T-helper 2 cell treated with Interferon-gamma antibody and Interleukin-4, amounts not matched to agents 100 ng/mL and 5 ng/mL, for 36 hours (primary cell): ENCODE data around the gene TNS1. TPM values are rescaled to one million over a fixed set of nuclear protein-coding genes. Genes with fewer than 3 reads are reported as not detected.

ENCODE experiments used
- intact Hi-C: fragments of 100-400 bp; cut with micrococcal nuclease; formaldehyde crosslinking; loops from one replicate; pipeline ENCODE4 v1.15.1; 2023
- total RNA-seq: library from RNA; stranded (reverse); gene quantifications from 2 replicates; pipeline ENCODE4 v1.2.3, GENCODE V29; 2022

The TNS1 gene
- total RNA-seq, 1 donor from 2014 or later: 0.18 TPM

DNA sequence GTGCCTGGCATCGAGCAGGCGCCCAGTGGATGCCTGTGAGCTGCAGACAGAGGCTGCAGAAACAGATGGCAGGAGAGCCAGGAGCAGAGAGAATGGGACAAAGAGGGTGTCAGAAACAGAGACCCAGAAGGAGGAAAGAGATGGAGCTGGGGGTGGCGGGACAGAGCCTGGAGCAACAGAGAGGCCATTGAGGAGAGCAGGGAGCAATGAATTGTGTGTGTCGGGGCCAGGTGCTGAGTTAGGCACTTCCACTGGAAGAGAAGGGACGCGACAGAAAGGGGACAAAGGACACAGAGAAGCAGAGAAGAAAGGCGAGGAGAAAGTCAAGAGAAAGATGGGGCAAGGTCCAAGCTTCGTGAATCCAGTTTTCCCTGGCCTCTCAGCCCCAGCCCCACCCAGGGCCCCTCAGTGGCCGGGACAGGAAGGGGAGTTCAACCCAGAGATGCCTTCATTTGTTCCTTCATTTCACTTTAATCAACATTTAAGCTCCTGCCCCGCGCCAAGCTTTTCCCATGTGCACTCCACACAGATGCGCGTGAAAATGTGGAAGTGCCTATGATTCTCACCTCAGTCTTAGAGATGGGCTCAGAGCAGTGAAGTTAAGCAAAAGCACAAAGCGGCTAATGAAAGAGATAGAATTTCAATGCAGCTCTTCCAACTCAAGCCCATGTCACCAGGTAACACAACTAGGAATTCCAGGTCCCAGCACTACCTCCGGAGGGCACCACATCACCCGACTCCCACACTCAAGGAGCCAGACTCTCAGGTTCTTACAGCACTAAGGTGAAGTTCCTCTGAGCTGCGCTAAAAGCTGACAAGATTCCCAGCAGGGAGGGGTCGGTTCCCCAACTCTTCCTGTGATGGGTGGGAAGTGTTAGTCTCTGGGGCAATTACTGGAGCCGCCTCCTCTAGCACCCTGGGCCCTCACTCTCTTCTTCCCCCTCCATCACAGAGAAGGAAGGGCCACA, 55.1 kb downstream of the TNS1 start:
- intact Hi-C loops: no loop called here

DNA sequence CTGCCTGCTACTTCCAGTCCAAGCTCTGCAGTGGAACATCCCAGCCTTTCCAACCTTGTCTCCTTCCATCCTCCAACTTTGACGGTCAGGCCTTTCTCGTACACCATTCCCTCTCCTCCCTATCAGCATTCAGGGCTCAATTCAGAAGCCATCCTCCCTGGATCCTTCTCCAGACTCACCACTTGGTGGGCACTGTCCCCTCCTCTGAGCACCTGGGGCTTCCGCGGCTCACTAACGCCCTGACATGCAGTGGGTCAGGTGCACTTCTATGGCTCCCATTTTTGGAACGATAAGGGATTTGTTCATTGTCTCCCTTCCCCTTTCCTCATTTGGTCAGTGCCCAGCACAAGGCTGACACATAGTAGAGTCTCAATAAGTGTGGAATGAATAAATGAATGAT, 56.7 kb downstream of the TNS1 start:
- intact Hi-C loops: no loop called here

DNA sequence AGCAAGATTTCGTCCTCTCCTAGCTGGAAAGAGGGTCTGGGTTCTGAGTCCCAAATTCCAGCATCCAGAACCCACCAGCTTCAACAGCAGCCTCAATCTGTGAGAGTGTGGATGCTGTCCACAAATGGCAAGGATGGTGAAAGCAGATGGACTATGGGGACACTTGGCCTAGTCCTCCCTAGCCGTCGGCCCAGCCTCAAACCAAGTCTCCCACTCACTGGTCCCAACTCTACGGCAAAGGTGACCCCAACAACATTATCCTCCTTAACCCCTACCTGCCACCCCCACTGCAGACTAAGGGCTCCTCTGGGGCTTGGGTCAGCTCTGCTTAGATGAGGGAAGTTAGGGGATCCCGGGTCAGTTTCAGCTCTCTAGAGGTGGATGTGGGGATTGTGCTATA, 57.3 kb downstream of the TNS1 start:
- intact Hi-C loops: no loop called here

DNA sequence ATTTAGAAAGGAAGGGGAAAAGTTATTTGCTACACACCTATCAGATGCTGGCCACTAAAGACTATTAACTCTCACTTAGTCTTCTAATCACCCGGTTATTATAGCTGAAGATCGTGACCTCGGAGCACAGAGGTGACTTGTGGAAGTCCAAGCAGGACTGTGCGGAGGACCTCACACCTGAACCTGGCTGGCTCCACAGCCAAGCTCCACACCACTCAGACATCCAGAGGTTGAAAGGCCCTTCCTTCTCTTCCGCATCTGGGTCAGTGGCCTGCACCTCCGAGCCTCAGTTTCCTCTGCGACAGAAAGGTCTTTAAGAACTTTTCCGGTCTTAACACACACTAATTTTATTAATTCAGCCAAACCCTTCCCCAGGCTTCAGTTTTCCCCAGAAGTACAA, 57.9 kb downstream of the TNS1 start:
- intact Hi-C loops: no loop called here

DNA sequence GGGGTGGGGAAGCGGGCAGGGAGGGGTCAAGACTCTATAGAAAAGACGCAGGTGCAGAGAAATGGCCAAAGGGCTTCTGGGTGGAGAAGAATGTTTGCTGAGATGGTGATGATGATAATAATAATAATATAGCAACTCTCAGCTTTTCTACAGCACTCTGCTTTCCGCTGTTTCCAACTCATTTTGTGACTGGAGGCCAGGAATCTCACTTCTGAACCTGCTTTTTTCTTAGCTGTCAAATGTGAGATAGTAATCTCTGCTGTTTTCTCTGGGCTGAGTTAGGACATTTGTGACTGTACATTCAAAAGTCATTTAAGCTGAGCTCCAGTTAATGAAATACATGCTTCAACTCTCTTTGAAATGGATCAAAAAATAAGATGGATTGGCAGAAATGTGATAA, 58.4 kb downstream of the TNS1 start:
- intact Hi-C loops: no loop called here

DNA sequence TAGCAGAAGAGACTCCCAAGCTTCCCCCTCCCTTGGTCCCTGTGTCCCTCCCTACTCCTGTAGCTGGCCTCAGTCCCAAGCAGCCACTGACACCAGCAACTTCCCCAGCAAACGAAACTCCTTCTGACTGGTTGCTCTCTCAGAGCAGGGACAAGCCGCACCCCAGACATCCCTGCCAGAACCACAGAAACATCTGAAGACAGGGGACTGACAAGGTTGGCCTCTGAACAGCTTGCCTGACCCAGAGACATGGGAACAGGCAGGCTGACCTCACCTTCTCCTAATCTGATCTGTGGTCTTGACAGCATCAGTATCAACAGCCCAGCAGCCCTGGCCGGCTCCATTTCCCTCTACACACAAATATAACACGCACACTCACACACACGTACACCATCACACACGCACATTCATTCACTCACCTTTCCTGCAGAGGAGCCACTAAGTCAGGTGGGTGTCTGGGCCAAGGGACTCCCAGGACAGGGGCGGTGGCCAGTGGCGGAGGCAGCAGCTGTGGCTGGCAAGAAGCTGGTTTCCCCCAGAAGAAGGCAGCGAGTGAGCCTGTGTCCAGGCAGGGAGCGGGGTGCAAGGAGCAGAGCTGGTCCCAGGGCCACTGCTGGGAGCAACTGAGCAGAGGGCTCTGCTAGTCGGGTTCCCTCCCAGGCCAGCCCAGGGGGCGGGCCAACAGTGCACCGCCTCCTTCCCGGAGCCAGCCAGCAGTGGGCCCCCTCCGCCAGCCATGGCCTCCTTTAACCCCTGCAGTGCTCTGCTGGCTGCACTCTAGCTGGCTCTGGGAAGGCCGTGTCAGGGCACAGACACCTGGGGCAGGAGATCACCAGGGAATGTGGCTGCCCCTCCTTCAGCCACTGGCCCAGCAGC, 59.1 kb downstream of the TNS1 start:
- intact Hi-C loops: no loop called here

DNA sequence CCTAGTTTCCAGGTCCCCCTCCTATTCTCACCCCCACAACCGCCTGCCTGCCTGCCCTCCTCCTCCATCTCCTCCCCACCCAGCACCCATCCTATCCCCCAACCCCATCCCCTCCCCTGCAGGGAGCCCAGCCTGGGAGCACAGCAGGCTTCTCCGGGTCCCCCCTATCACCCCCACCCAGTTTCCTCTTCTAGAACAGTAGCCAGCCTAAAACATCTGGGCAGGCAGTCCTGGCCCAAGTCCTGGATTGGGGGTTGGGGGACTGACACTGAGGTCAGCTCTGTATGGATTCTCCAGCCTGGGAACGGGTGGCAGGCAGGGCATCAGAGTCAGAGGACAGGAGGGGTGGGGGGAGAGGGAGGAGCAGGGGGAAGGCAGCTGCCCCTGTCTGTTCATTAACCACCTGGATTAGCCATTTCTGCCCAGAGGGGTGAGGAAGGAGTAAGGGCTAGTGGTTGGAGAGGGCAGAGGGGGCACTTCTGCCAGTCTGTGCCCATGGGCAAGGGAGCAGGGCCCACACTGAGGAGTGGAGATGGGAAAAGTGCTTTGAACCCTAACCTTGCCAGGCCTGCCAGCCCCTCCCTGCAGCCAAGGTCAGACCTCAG, 60.0 kb downstream of the TNS1 start:
- intact Hi-C loops: no loop called here

DNA sequence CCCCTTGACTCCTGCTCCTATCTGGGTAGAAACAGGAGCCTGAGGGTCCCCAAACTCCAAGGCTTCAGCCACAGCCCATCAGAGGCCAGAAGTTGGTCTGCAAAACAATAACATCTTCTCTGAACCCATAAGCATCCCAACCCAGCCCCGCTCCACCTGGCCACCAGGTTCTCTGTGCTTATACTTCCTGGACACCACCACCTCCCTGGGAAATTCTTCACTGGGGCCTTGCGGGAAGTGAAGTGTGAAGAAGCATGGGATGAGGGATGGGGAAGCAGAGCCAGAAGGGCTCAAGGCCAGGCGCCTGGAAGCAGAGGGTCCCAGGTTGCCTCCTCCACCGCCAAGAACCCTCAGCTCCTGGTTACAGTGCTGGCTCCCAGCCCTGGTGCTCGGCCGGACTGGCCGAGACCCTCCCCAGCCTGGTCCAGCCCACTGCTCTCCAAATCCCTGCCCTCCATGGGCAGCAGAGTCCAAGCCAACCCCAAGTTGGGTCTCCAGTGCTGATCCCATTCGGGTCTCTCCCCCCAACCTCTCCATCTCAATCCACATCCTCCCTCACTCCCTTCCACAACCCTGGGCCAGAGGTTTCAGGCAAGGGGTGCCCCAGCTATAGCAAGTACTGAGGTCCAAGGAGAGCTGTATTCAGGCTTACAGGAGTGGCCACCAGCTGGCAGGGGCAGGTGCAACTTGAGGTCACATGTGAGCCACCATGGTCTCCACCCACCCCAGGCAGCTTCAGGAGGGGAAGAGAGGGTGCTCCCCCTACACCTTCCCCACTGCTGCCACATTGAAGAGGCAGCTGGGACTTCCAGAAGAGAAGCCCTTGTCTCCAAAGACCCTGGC, 60.7 kb downstream of the TNS1 start:
- intact Hi-C loops: no loop called here

DNA sequence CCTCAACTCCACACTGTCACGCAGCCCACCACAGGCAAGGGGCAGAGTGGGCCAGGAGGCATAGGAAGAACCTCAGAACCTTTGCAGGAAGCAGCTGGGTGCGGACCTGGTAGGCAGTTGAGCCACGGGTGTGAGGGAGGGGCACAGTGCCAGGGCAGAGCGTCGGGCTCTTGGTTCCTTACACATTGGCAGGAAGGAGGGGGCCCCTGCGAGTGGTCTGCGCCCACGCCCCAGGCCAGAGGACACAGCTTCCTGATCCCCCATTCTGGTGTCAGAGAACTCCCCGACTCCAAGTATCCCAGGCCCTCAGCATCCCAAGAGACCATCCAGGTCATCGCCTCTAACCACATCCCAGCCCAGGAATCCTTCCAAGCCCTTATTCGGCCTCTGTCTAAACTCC, 61.5 kb downstream of the TNS1 start:
- intact Hi-C loops: no loop called here

DNA sequence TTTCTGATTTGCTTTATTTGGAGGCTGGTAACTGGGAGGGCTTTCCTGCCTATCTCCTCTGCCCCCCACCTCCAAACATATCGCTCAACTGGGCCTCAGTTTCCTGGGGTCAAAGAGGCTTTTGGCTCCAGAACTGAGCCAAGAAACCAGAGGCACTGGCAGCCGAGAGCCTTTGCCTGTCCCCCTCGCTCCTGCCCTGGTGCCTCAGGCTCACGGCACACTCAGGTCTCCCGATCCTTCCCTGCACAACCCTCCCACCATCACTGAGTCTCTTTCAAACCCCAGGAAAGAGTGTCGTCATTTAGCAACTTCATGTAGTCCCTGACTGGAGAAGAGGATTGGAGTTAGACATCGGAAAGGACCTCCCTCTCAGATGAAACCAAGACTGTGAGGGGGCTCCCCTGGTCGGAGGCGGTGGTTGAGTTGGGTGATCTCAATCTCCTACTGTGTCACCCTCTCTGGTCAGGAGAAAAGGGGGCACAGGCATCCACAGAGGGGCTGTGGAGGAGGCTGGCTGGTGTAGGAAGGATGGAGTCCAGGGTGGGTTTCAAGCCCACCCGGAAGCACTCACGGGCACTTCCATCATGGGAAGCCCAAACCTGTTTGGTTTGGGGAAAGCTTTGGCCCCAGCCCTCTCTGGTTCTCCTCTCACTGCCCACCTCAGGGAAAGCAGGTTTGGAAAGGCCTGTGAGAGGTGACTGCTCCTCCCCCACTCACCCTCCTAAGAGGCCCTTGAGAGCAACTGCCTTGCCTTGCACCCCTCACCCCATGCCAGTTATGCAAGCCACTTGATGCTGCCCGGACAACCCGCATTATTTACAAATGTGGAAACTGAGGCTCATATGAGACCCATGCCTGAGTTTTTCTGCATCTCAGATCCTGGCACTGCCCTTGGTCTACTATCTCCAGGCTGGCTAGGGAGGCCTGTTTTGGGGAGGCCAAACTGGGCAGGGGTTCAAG, 62.3 kb downstream of the TNS1 start:
- intact Hi-C loops: no loop called here

DNA sequence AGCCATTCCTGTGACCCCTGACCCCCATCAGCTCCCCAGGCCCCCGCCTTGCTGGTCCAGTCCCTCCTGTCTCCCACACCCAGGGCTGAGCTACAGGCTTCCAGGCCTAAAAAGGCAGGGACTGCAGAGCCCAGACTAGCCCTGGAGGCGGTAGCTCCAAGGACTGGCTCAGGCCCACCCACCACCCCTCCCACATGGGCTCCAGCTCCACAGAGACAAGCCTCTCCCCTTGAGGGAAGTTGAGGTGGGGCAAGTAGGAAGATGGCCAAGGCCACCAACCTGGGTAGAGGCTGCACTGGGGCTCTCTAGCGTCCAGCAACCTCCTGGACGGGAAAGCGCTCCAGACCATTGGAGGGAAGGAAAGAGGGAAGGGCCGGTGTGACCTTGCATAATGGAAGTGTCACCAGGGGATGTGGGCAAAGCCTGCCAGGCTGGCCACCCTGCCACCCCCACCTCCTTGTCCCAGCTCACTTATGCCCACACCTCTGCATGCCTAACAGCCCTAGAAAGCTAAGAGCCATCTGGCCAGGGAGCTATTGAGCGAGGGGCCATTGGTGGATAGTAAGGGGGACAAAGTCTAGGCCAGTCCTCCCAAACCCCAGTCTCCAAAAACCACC, 63.1 kb downstream of the TNS1 start:
- intact Hi-C loops: no loop called here

DNA sequence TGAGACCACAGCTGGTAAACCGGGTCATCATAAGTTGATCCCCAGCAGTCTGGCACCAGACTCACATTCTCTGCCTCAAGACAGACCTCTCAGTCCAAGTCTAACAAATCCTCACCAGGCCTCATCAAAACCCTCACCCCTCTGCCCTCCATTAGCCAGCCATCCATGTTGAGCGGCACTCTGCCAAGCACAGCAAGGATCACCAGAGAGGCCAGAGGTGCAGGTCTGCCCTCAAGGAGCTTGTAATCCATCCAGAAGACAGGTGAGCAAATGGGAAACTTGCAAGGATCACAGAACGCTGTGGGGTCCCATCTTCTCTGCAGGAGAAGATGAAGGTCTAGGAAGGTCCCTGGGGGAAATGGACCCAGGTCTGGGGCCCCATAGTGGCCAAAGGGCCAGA, 63.6 kb downstream of the TNS1 start:
- intact Hi-C loops: no loop called here

DNA sequence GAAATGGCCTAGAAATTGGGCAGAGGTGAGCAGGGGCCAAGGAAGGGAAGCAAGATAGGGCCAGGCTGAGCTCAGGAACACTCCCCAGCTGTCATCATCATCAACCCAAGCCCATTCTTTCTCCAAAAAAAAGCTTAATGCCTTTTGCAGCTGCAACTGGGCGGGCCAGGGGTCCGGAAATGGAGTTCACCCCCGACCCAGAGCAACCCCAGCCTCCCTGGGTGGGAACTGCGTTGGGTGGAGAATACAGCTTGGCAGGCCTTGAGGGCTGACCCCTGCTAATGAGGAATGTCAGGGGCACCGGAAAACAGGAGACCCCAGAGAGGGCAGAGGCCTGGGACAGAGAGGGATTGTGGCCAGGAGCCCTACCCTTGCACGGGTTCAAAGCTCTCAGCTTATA, 64.8 kb downstream of the TNS1 start:
- intact Hi-C loops: no loop called here

DNA sequence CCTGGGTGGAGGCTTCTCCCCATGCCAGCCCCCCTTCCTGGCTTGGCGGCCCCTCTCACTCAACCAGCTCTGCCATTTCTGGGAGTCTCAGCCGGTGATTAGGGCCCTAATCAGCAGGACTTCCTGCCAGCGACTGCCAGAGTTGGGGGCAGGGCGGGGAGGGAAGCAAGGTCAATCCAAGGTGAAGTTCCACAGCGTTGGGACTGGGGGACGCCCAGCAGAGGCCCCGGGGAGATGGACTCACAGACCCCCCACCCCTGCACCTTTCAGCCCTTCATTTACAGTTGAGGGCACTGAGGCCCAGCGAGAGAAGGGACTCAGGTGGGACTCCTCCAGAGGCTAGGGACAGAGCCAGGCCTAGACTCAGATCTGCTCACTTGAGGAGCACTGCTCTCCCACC, 65.3 kb downstream of the TNS1 start:
- intact Hi-C loops: no loop called here

DNA sequence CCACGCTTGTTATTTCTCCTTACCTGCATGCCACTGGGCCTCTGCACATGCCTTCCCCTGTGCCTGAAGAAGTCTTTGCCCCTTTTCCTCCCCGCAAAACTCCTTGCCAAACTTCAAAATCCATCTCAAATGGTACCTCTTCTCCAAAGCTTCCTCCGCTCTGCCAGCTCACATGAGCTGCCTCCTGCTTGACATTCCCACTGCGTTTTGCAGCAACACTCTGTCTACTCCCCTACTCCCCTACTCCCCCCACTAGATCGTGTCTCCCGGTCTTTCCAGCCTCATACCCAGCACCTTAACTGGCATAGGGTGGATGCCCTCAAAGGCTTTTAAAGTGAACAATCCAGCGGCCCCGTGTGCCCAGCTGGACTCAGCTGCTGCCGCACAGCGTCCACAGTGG, 65.8 kb downstream of the TNS1 start:
- intact Hi-C loops: no loop called here

DNA sequence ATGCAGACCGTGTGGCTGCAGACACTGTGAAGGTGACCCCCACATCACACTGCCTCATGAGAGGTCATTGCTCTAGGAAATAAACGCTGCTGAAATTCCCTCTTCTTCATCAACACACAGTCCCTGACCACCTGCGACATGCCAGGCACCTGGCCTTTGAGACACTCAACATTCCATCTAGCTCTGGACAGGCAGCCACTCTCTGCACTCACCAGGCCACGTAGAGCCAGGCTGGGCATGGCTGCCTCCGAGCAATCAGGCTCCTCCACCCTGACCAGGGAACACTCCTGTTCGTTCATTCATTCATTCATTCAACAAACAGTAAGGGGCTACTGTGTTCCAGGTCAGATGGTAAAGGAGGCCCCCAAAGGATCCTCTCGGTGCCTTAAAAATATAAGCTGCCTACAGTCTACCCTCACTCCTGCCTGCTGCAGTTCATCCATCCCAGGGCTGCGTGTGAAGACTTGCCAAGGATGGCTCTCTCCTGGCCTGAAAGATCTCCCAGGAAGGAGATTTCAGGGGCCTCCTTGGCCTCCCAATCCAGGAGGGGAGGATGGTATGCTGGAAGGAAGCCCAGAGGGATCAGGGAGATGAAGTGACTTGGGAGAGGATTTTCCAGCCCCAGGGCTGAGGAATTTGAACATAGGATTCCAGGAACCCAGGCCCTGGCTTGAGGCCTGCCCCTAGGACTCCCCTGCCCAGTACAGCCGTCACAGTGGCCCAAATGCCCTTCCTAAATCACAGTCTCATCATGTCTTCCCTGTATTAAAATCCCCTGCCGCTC, 66.7 kb downstream of the TNS1 start:
- intact Hi-C loops: no loop called here

DNA sequence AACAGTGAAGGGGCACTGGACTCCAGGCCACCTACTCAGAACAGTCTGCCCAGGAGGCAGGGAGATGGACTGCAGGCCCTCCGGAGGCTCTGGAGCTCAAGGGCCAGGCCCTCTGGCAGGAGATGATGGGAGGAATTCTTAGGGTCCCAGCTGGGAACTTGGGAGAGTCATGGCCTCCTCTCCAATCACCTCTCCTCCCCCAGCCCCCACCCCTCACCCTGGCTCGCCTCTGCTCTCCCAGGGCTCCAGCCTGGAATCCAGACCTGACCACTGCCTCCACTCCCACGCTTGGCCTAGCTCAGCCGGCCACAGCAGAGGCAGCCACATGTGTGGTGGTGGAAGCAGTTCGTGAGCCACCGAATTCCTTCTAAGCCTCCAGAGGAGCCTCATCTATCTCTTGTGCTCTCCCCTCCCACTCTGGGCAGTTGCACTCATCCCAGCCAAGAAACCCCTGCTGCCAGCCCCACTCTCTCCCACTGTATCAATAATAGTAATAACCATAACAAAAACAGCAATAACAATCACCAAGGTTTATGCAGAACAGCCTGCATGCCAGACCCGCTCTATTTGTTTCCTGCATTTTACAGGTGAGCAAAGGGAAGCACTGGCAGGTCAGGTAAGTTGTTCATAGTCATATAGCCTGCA, 67.4 kb downstream of the TNS1 start:
- intact Hi-C loops: no loop called here
